Activated effector memory CD4-positive, alpha-beta T cell treated with anti-CD3 and anti-CD28 coated beads, Interleukin-2, amount 50 U/mL, for 16 hours (primary cell): ENCODE data around the gene USP4.
"Not testable (repeated sequence)": the region's sequence is repeated elsewhere in the genome, so short reads cannot be mapped to it uniquely, and the experiment has no call there.

ENCODE experiments used
- DNase-seq: peaks from one replicate; pipeline ENCODE4 v3.0.0-alpha.2; 2020

Gene USP4

GRCh38 chr3:49351521-49352011, 11.7 kb upstream of the USP4 start:
- no peak for DNase-seq

GRCh38 chr3:49349348-49350114, 9.7 kb upstream of the USP4 start:
- no peak for DNase-seq

- not testable (repeated sequence) for DNase-seq
These were observed 8.5 kb upstream of the USP4 start for GRCh38 chr3:49348361-49348760.

GRCh38 chr3:49346797-49347251, 7.0 kb upstream of the USP4 start:
- DNase-seq, result no peak

- DNase-seq, result no peak
These were observed 3.3 kb upstream of the USP4 start for GRCh38 chr3:49343163-49343562.

- DNase-seq, result no peak
These were observed 2.1 kb upstream of the USP4 start for GRCh38 chr3:49341996-49342395.

- DNase-seq, result peak; percentile 77
These were observed 292 bp downstream of the USP4 start for GRCh38 chr3:49339581-49339940.

- DNase-seq, result no peak
These were observed 5.8 kb downstream of the USP4 start for GRCh38 chr3:49333916-49334633.

- no peak for DNase-seq
These were observed 6.8 kb downstream of the USP4 start for GRCh38 chr3:49333091-49333490.

- no peak for DNase-seq
These were observed 10.7 kb downstream of the USP4 start for GRCh38 chr3:49329186-49329585.

GRCh38 chr3:49328350-49328749, 11.5 kb downstream of the USP4 start:
- not testable (repeated sequence) for DNase-seq

GRCh38 chr3:49327485-49327884, 12.4 kb downstream of the USP4 start:
- DNase-seq, result no peak

GRCh38 chr3:49324768-49325167, 15.1 kb downstream of the USP4 start:
- no peak for DNase-seq

GRCh38 chr3:49316696-49317457, 23.0 kb downstream of the USP4 start:
- DNase-seq, result no peak

GRCh38 chr3:49313896-49314688, 25.8 kb downstream of the USP4 start:
- no peak for DNase-seq

- DNase-seq, result no peak
These were observed 28.6 kb downstream of the USP4 start for GRCh38 chr3:49311283-49311682.

- no peak for DNase-seq
These were observed 29.2 kb downstream of the USP4 start for GRCh38 chr3:49310677-49311076.

GRCh38 chr3:49305608-49306007, 34.2 kb downstream of the USP4 start:
- DNase-seq, result no peak

- DNase-seq, result no peak
These were observed 37.2 kb downstream of the USP4 start for GRCh38 chr3:49302613-49303012.

GRCh38 chr3:49300595-49300994, 39.3 kb downstream of the USP4 start:
- DNase-seq, result no peak

- no peak for DNase-seq
These were observed 41.3 kb downstream of the USP4 start for GRCh38 chr3:49298511-49298910.

GRCh38 chr3:49296781-49297411, 43.0 kb downstream of the USP4 start:
- no peak for DNase-seq
